H1 (cell line): ENCODE measurements around the gene HPRT1. TPM values are rescaled to one million over a fixed set of nuclear protein-coding genes. Genes with fewer than 3 reads are reported as not detected.
A peak's percentile ranks its signal among the peaks of the same experiment; 100 is the strongest.

ENCODE experiments used
- CTCF ChIA-PET: fragments of 300-600 bp; sonication (Branson Sonifier 250); formaldehyde crosslinking; loops from one replicate; lab custom pipeline; 2021; ENCODE audit not compliant: partially characterized antibody; lab: Charles Lee
- POLR2A ChIA-PET: fragments of 300-600 bp; sonication (Branson Sonifier 250); formaldehyde crosslinking; loops from one replicate; lab custom pipeline; 2021; ENCODE audit warnings: inconsistent platforms; ENCODE audit not compliant: partially characterized antibody; lab: Charles Lee
- DNase-seq, 2 experiments: peaks; one replicate each; pipeline versions ENCODE4 v3.0.0 to v3.0.0-alpha.2; 2010 to 2022; ENCODE audit warnings: low spot score in 2 of 2, low read depth in 1 of 2, mixed read lengths in 1 of 2
- FAIRE-seq: peaks from 2 replicates; lab custom pipeline; 2011; peaks lifted over from hg19 to GRCh38; lab: Jason Lieb, UNC
- H2AFZ ChIP-seq: 2 replicates; pipeline ENCODE4 v1.8.1; 2012; ENCODE audit warnings: low read length, inconsistent platforms
- H2AK5ac ChIP-seq: 2 replicates; pipeline ENCODE4 v1.6.1; 2013; ENCODE audit warnings: low read depth, low read length
- H2BK120ac ChIP-seq: replicated peaks from 2 replicates; pipeline ENCODE3; 2013; ENCODE audit warnings: low read depth, low read length, inconsistent platforms
- H2BK12ac ChIP-seq: 2 replicates; pipeline ENCODE4 v1.6.1; 2013; ENCODE audit warnings: low read depth, low read length
- H2BK15ac ChIP-seq: 2 replicates; pipeline ENCODE4 v1.6.1; 2013; ENCODE audit warnings: low read length
- H2BK20ac ChIP-seq: 2 replicates; pipeline ENCODE4 v1.6.1; 2013; ENCODE audit warnings: low read length
- H2BK5ac ChIP-seq: 2 replicates; pipeline ENCODE4 v1.6.1; 2013; ENCODE audit warnings: low read depth, low read length
- H3K14ac ChIP-seq: 2 replicates; pipeline ENCODE4 v1.6.1; 2013; ENCODE audit warnings: inconsistent platforms; ENCODE audit not compliant: insufficient read length
- H3K18ac ChIP-seq: 2 replicates; pipeline ENCODE4 v1.6.1; 2013; ENCODE audit warnings: low read length; ENCODE audit errors: extremely low read depth
- H3K23ac ChIP-seq: 2 replicates; pipeline ENCODE4 v1.6.1; 2013; ENCODE audit warnings: inconsistent platforms; ENCODE audit not compliant: insufficient read length
- H3K23me2 ChIP-seq: 2 replicates; pipeline ENCODE4 v1.6.1; 2013; ENCODE audit warnings: low read depth, low read length
- H3K27ac ChIP-seq: 2 replicates; pipeline ENCODE4 v1.6.1; 2011; ENCODE audit warnings: low read depth, low read length, inconsistent platforms
- H3K27me3 ChIP-seq, 4 experiments: replicated peaks in 1 of 4; 1 replicate in 1 of 4; 2 replicates in 3 of 4; pipeline versions ENCODE4 v1.6.1 to v1.8.1; 2011 to 2013; ENCODE audit warnings: low read length in 3 of 4, mild to moderate bottlenecking in 3 of 4, inconsistent platforms in 2 of 4, mixed read lengths in 2 of 4, moderate library complexity in 1 of 4; ENCODE audit not compliant: control insufficient read depth in 3 of 4, insufficient read depth in 3 of 4; ENCODE audit errors: extremely low read depth in 1 of 4
- H3K36me3 ChIP-seq, 4 experiments: 2 replicates each; pipeline versions ENCODE4 v1.6.1 to v1.8.1; 2011 to 2013; ENCODE audit warnings: mild to moderate bottlenecking in 4 of 4, low read length in 3 of 4, moderate library complexity in 2 of 4, control low read depth in 1 of 4, inconsistent platforms in 1 of 4; ENCODE audit not compliant: insufficient read depth in 4 of 4, control insufficient read depth in 2 of 4
- H3K4ac ChIP-seq: replicated peaks from 2 replicates; pipeline ENCODE3; 2013; ENCODE audit warnings: low read length, low read depth, mixed read lengths, inconsistent platforms; ENCODE audit not compliant: insufficient read length
- H3K4me1 ChIP-seq, 4 experiments: replicated peaks in 1 of 4; 1 replicate in 1 of 4; 2 replicates in 3 of 4; pipeline versions ENCODE4 v1.6.1 to v1.8.1; 2011 to 2013; ENCODE audit warnings: low read length in 3 of 4, inconsistent platforms in 2 of 4, mixed read lengths in 1 of 4; ENCODE audit not compliant: insufficient read depth in 4 of 4, control insufficient read depth in 3 of 4
- H3K4me2 ChIP-seq, 2 experiments: 2 replicates each; pipeline versions ENCODE4 v1.6.1 to v1.8.1; 2011 to 2013; ENCODE audit warnings: low read depth in 2 of 2, low read length in 2 of 2, control low read depth in 1 of 2, inconsistent platforms in 1 of 2, mild to moderate bottlenecking in 1 of 2; ENCODE audit not compliant: insufficient read depth in 1 of 2
- H3K4me3 ChIP-seq, 4 experiments: fragments of 200-600, 300-600 bp in 1 of 4; sonication (generic), shearing (Covaris generic), sonication (Bioruptor Twin) in 1 of 4; 2 replicates each; pipeline versions ENCODE4 v1.5.1 to v1.8.1; 2011 to 2016; ENCODE audit warnings: low read length in 4 of 4, low read depth in 3 of 4, control low read depth in 2 of 4, inconsistent platforms in 2 of 4, mild to moderate bottlenecking in 2 of 4, mixed read lengths in 1 of 4, moderate library complexity in 1 of 4; ENCODE audit not compliant: insufficient read depth in 2 of 4; ENCODE audit errors: extremely low read depth in 1 of 4
- H3K56ac ChIP-seq: replicated peaks from 2 replicates; pipeline ENCODE3; 2013; ENCODE audit warnings: low read depth, mild to moderate bottlenecking, mixed read lengths, low read length, inconsistent platforms; ENCODE audit not compliant: insufficient read length
- H3K79me1 ChIP-seq: 2 replicates; pipeline ENCODE4 v1.6.1; 2013; ENCODE audit warnings: low read depth, low read length, control low read depth
- H3K79me2 ChIP-seq, 2 experiments: 2 replicates each; pipeline versions ENCODE4 v1.6.1 to v1.8.1; 2012 to 2013; ENCODE audit warnings: low read length in 2 of 2, mild to moderate bottlenecking in 2 of 2, inconsistent platforms in 1 of 2; ENCODE audit not compliant: insufficient read depth in 2 of 2, control insufficient read depth in 1 of 2
- H3K9ac ChIP-seq, 4 experiments: replicated peaks in 1 of 4; 1 replicate in 1 of 4; 2 replicates in 3 of 4; pipeline versions ENCODE4 v1.6.1 to v1.8.1; 2011 to 2013; ENCODE audit warnings: low read depth in 3 of 4, low read length in 3 of 4, control low read depth in 2 of 4, mild to moderate bottlenecking in 2 of 4, moderate library complexity in 2 of 4, inconsistent platforms in 1 of 4; ENCODE audit errors: extremely low read depth in 1 of 4
- H3K9me3 ChIP-seq, 2 experiments: 2 replicates each; pipeline versions ENCODE4 v1.6.1 to v1.8.1; 2012 to 2013; ENCODE audit warnings: mild to moderate bottlenecking in 2 of 2, moderate library complexity in 2 of 2, control low read depth in 1 of 2, inconsistent platforms in 1 of 2, low read depth in 1 of 2, low read length in 1 of 2, mixed read lengths in 1 of 2; ENCODE audit not compliant: insufficient read depth in 2 of 2
- H4K20me1 ChIP-seq, 2 experiments: replicated peaks in 1 of 2; 2 replicates each; pipeline versions ENCODE3 to v1.8.1; 2011 to 2013; ENCODE audit warnings: inconsistent platforms in 2 of 2, low read length in 2 of 2, mild to moderate bottlenecking in 1 of 2; ENCODE audit not compliant: insufficient read depth in 2 of 2, control insufficient read depth in 1 of 2
- H4K5ac ChIP-seq: 2 replicates; pipeline ENCODE4 v1.6.1; 2013; ENCODE audit warnings: low read length, low read depth, mixed read lengths, inconsistent platforms; ENCODE audit not compliant: insufficient read length
- H4K8ac ChIP-seq: 2 replicates; pipeline ENCODE4 v1.8.0; 2013; ENCODE audit warnings: mild to moderate bottlenecking, moderate library complexity, low read length, inconsistent platforms; ENCODE audit not compliant: insufficient read depth; ENCODE audit errors: extremely low read depth
- H4K91ac ChIP-seq: replicated peaks from 2 replicates; pipeline ENCODE3; 2013; ENCODE audit warnings: low read length, mixed read lengths, inconsistent platforms; ENCODE audit not compliant: insufficient read length
- RBBP5 ChIP-seq: IDR thresholded peaks from 2 replicates; pipeline ENCODE4 v1.7.1; 2012; ENCODE audit warnings: low read depth, mild to moderate bottlenecking, inconsistent platforms, low read length, moderate library complexity, borderline replicate concordance
- SP1 ChIP-seq: IDR thresholded peaks from 2 replicates; pipeline ENCODE4 v1.6.1; 2011; ENCODE audit warnings: low read depth, low read length
- WGBS, 2 experiments: shearing (Covaris generic) in 1 of 2; methylation state at CpG; one replicate each; pipeline versions ENCODE4 v1.1.6 to v1.1.7; 2013 to 2015; ENCODE audit warnings: low lambda C conversion rate in 2 of 2, mixed read lengths in 2 of 2, inconsistent platforms in 1 of 2, low coverage in 1 of 2, missing lambda C conversion rate in 1 of 2; ENCODE audit not compliant: insufficient replicate concordance in 2 of 2, insufficient coverage in 1 of 2, insufficient read length in 1 of 2; ENCODE audit errors: extremely low coverage in 1 of 2, missing lambda C conversion rate in 1 of 2; 5-methylcytosine and 5-hydroxymethylcytosine counted together
- polyA plus RNA-seq, 7 experiments: library from polyadenylated mRNA; depleted of rRNA in 3 of 7; stranded (reverse) in 5 of 7; unstranded in 2 of 7; fragments of >200 nt in 5 of 7; fragments of 200-250 nt in 2 of 7; gene quantifications; 1 replicate in 5 of 7; 2 replicates in 1 of 7; 4 replicates in 1 of 7; pipeline versions ENCODE4 v1.2.1 to v1.2.3, GENCODE V29; 2011 to 2013; ENCODE audit warnings: missing spikeins in 2 of 7, mixed read lengths in 2 of 7
- total RNA-seq: library from RNA; stranded (reverse); fragmentation: NEBNext Ultra II Directional; extraction: Animal tissue kit (Norgen Biotek cat#: 25700); gene quantifications from 2 replicates; pipeline ENCODE4 v1.2.1, GENCODE V29; 2021

The HPRT1 gene
- total and polyA plus RNA-seq, 2 of the 8 experiments (the other 6 are each of a cell fraction or from before 2014, with no cell fraction given): 16.9 to 49.5 TPM

DNA sequence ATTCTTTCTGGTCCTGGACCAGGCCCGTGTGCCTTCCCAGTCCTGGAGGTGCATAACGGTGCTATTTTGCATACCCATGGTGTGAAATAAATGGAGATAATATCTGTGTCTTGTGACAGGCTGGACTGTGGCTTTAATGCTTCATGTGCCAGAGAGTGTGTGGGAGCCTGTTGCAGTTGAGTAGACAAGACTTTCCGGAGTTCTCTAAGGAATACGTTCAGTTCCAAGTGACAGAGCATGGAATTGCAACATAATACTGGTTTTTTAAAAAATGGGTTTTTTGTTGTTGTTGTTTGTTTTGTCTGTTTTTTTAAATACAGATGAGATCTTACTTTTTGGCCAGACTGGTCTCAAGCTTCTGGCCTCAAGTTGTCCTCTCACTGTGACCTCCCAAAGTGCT, 74.0 kb downstream of the HPRT1 start:
- Histone ChIP-seq H3K4ac (no peak overlapping the region), H3K36me3 (no peaks in the 10 kb centered on the region), H2BK15ac (no peak overlapping the region), H4K8ac (no peak overlapping the region), H2AK5ac (no peak overlapping the region), H3K9me3 (no peaks in the 10 kb centered on the region), H3K23ac (no peak overlapping the region), H3K14ac (no peak overlapping the region), H3K27me3 (peaks cover 0 to 4% (median 3%) of the 10 kb centered on the region in 4 experiments; a peak in 3 of 7 replicates), H4K91ac (no peak overlapping the region), H2BK20ac (no peak overlapping the region), H4K20me1 (no peaks in the 10 kb centered on the region), H4K5ac (no peak overlapping the region), H3K18ac (no peak overlapping the region), H2BK120ac (no peak overlapping the region), H3K4me1 (peaks cover 0 to 11% (median 0%) of the 10 kb centered on the region in 4 experiments; a peak in 2 of 7 replicates), H3K9ac (no peak overlapping the region), H3K79me2 (no peaks in the 10 kb centered on the region), H3K79me1 (no peaks in the 10 kb centered on the region), H3K4me2 (peak overlapping the region in 1 of 2 experiments; percentile 35; a peak in 1 of 4 replicates), H3K27ac (no peak overlapping the region), H3K56ac (no peak overlapping the region), H2AFZ (no peak overlapping the region), H3K23me2 (no peaks in the 10 kb centered on the region), H3K4me3 (no peak overlapping the region), H2BK12ac (no peak overlapping the region), H2BK5ac (no peak overlapping the region)
- FAIRE-seq (no peak), DNase-seq (no peak)
- CTCF ChIA-PET: interaction anchor here (0.6 kb wide), 1 partner anchor 13 kb away, joined by 3 read pairs; no protein-coding TSS in a partner anchor
- POLR2A ChIA-PET: no interaction called here
- TF ChIP-seq RBBP5 (no peak), SP1 (no peak)
- WGBS, 2 experiments: 69% methylated on average over 4 of the region's 4 CpGs; no CpG with 5 or more reads in 1 of the 2 experiments
